Lower leg skin (tissue), 4 donors: ENCODE results near the gene SHANK1. TPM values are rescaled to one million over a fixed set of nuclear protein-coding genes. Genes with fewer than 3 reads are reported as not detected.

Experiments
- DNase-seq, 2 donors: peaks; one replicate each; pipeline ENCODE4 v3.0.0-alpha.2; 2019; ENCODE audit warnings: low spot score in 2 of 2
- H3K4me3 ChIP-seq: fragments of 200-600 bp; sonication (generic); 2 replicates; pipeline ENCODE4 v1.5.1; 2017; ENCODE audit warnings: mild to moderate bottlenecking, low read depth; ENCODE audit not compliant: poor library complexity, severe bottlenecking
- CTCF ChIP-seq, 3 donors: fragments of 450-650 bp; IDR thresholded peaks; one replicate each; pipeline ENCODE4 v1.5.1; 2016; ENCODE audit warnings: antibody characterized with exemption in 3 of 3, mild to moderate bottlenecking in 3 of 3, moderate library complexity in 2 of 3
- POLR2A ChIP-seq, 2 donors: fragments of 450-650 bp; IDR thresholded peaks; one replicate each; pipeline ENCODE4 v1.6.1; 2016 to 2017; ENCODE audit warnings: antibody characterized with exemption in 2 of 2, mild to moderate bottlenecking in 1 of 2, moderate library complexity in 1 of 2
- WGBS, 2 donors: methylation state at CpG; one replicate each; pipeline ENCODE4 v1.1.5; 2018; 5-methylcytosine and 5-hydroxymethylcytosine counted together
- intact Hi-C: fragments of 100-400 bp; cut with DNase I; formaldehyde crosslinking; loops from one replicate; pipeline ENCODE4 v1.15.0; 2023; ENCODE audit warnings: low total_unique reads
- total RNA-seq, 4 donors: library from RNA; depleted of rRNA; stranded (reverse); fragments of >200 nt; gene quantifications; one replicate each; pipeline ENCODE4 v1.1.0, GENCODE V29; 2016

The SHANK1 gene
- total RNA-seq, 4 donors from 2014 or later = 0.30 to 1.6 (median 0.67) TPM

- no peak for TF ChIP-seq CTCF (IDR thresholded peaks at IDR 0.05)
- no peak for TF ChIP-seq POLR2A (IDR thresholded peaks at IDR 0.05)
- no peak overlapping the region for H3K4me3 ChIP-seq
- 1% methylated on average over 18 to 24 of the region's 37 CpGs for WGBS, 2 donors
- DNase-seq = no peak
- intact Hi-C loops = no loop called here
These were observed 60.1 kb downstream of the SHANK1 start for GRCh38 chr19:50659318-50660087.

GRCh38 chr19:50658441-50659317 is 60.9 kb downstream of the SHANK1 start:
- intact Hi-C loops = no loop called here
- WGBS, 2 donors = 1 to 3% methylated on average over 35 to 47 of the region's 67 CpGs
- TF ChIP-seq POLR2A (IDR thresholded peaks at IDR 0.05) (no peak), CTCF (IDR thresholded peaks at IDR 0.05) (no peak)
- DNase-seq = peak; percentile 19 to 87
- no peak overlapping the region for H3K4me3 ChIP-seq

- TF ChIP-seq CTCF (IDR thresholded peaks at IDR 0.05) (no peak), POLR2A (IDR thresholded peaks at IDR 0.05) (no peak)
- 1 to 4% methylated on average over 36 of the region's 38 CpGs for WGBS, 2 donors
- peak; percentile 85 to 94 for DNase-seq
- intact Hi-C loops = no loop called here
- H3K4me3 ChIP-seq = no peak overlapping the region
These were observed 61.7 kb downstream of the SHANK1 start for GRCh38 chr19:50657712-50658440.

GRCh38 chr19:50657222-50657669 is 62.4 kb downstream of the SHANK1 start:
- intact Hi-C loops = no loop called here
- DNase-seq = no peak
- WGBS, 2 donors = 49 to 52% methylated on average over 6 of the region's 6 CpGs
- H3K4me3 ChIP-seq = no peak overlapping the region
- TF ChIP-seq CTCF (IDR thresholded peaks at IDR 0.05) = no peak
- TF ChIP-seq POLR2A (IDR thresholded peaks at IDR 0.05) = no peak

- TF ChIP-seq CTCF (IDR thresholded peaks at IDR 0.05) (no peak), POLR2A (IDR thresholded peaks at IDR 0.05) (no peak)
- intact Hi-C loops = no loop called here
These were observed 64.7 kb downstream of the SHANK1 start for GRCh38 chr19:50654882-50655281.

More at GRCh38 chr19:50654882-50655281, 64.7 kb downstream of the SHANK1 start:
- no peak for DNase-seq
- H3K4me3 ChIP-seq = no peak overlapping the region
